Activated naive CD4-positive, alpha-beta T cell treated with anti-CD3 and anti-CD28 coated beads, Interleukin-2, amount 50 U/mL, for 16 hours (primary cell): ENCODE results near the gene LPAR2.
"Not testable (repeated sequence)": the region's sequence is repeated elsewhere in the genome, so short reads cannot be mapped to it uniquely, and the experiment has no call there.

Source experiments
- DNase-seq: peaks from one replicate; pipeline ENCODE4 v3.0.0-alpha.2; 2020

The LPAR2 gene

GRCh38 chr19:19627621-19628500, at the start of gene LPAR2:
LPAR2 (minus strand) TSS chr19:19628220; CDS start chr19:19627275, 945 bp downstream.
- DNase-seq: peak; percentile 75

- DNase-seq: no peak
These were observed 49.6 kb upstream of the LPAR2 start for GRCh38 chr19:19677579-19677978.

GRCh38 chr19:19674315-19674714, 46.3 kb upstream of the LPAR2 start:
- DNase-seq: no peak

- DNase-seq: no peak
These were observed 44.8 kb upstream of the LPAR2 start for GRCh38 chr19:19672816-19673215.

- no peak for DNase-seq
These were observed 42.1 kb upstream of the LPAR2 start for GRCh38 chr19:19670070-19670551.

GRCh38 chr19:19668230-19669012, 40.4 kb upstream of the LPAR2 start, which contains the start of gene ZNF101:
ZNF101 (plus strand) TSS chr19:19668839; CDS start chr19:19668964, 125 bp downstream.
- DNase-seq: peak; percentile 96

- not testable (repeated sequence) for DNase-seq
These were observed 37.5 kb upstream of the LPAR2 start for GRCh38 chr19:19665420-19665948.

- DNase-seq: peak; percentile 93
These were observed 35.5 kb upstream of the LPAR2 start, which contains the start of gene ATP13A1 for GRCh38 chr19:19663256-19664120. ATP13A1 (minus strand) TSS chr19:19663676; CDS start chr19:19663666, 10 bp downstream.

GRCh38 chr19:19662871-19663255, 34.8 kb upstream of the LPAR2 start:
- DNase-seq: no peak

GRCh38 chr19:19662344-19662743, 34.3 kb upstream of the LPAR2 start:
- no peak for DNase-seq

GRCh38 chr19:19661675-19662251, 33.7 kb upstream of the LPAR2 start:
- no peak for DNase-seq

- DNase-seq: no peak
These were observed 33.2 kb upstream of the LPAR2 start for GRCh38 chr19:19661141-19661674.

GRCh38 chr19:19659646-19660245, 31.7 kb upstream of the LPAR2 start:
- no peak for DNase-seq

- no peak for DNase-seq
These were observed 29.4 kb upstream of the LPAR2 start for GRCh38 chr19:19657397-19657783.

- no peak for DNase-seq
These were observed 28.7 kb upstream of the LPAR2 start for GRCh38 chr19:19656451-19657396.

GRCh38 chr19:19655641-19656343, 27.8 kb upstream of the LPAR2 start:
- no peak for DNase-seq

GRCh38 chr19:19655051-19655594, 27.1 kb upstream of the LPAR2 start:
- DNase-seq: no peak

GRCh38 chr19:19654441-19654840, 26.4 kb upstream of the LPAR2 start:
- no peak for DNase-seq

GRCh38 chr19:19653597-19654147, 25.7 kb upstream of the LPAR2 start:
- DNase-seq: no peak
